ENCODE data around the gene NCOA3. TPM values are rescaled to one million over a fixed set of nuclear protein-coding genes. Genes with fewer than 3 reads are reported as not detected.

NCOA3 gene
- total RNA-seq, 1 experiment from 2014 or later = 30.2 TPM

GRCh38 chr20:47524015-47524784, 22.5 kb downstream of the NCOA3 start:
- in situ Hi-C loops (cut with HindIII; ENCODE audit: low pct_unique_long_range_greater_than_20kb, low sequenced_read_pairs) = no loop called here

GRCh38 chr20:47527004-47527800, 25.5 kb downstream of the NCOA3 start:
- in situ Hi-C loops (cut with HindIII; ENCODE audit: low pct_unique_long_range_greater_than_20kb, low sequenced_read_pairs) = no loop called here
- no peak for DNase-seq (ENCODE audit: low read depth)

More at GRCh38 chr20:47524015-47524784, 22.5 kb downstream of the NCOA3 start:
- no peak for DNase-seq (ENCODE audit: low read depth)

GRCh38 chr20:47529840-47530239, 28.2 kb downstream of the NCOA3 start:
- no peak for DNase-seq (ENCODE audit: low read depth)
- in situ Hi-C loops (cut with HindIII; ENCODE audit: low pct_unique_long_range_greater_than_20kb, low sequenced_read_pairs) = no loop called here

DNA sequence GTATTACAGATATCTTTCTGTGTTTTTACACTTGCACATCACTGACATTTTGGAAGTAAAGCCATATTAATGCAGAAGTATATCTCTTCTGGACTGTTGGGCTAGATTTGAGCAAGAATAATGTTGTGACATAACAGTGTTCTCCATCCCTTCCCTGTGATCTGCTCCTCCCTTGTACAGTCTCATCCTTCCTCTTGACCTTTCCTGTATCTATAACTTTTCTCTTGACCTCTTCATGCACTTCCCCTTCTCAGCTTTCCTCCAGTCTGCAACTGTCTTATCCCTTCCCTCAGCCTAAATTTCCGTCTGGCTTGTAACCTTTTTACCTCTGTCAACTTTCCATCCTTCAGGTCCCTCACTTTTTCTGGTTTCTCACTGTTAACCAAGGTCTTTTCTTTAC, 29.8 kb downstream of the NCOA3 start:
- in situ Hi-C loops (cut with HindIII; ENCODE audit: low pct_unique_long_range_greater_than_20kb, low sequenced_read_pairs) = no loop called here
- DNase-seq (ENCODE audit: low read depth) = no peak

- in situ Hi-C loops (cut with HindIII; ENCODE audit: low pct_unique_long_range_greater_than_20kb, low sequenced_read_pairs) = no loop called here
- no peak for DNase-seq (ENCODE audit: low read depth)
Measured at GRCh38 chr20:47532002-47532401, 30.3 kb downstream of the NCOA3 start.

DNA sequence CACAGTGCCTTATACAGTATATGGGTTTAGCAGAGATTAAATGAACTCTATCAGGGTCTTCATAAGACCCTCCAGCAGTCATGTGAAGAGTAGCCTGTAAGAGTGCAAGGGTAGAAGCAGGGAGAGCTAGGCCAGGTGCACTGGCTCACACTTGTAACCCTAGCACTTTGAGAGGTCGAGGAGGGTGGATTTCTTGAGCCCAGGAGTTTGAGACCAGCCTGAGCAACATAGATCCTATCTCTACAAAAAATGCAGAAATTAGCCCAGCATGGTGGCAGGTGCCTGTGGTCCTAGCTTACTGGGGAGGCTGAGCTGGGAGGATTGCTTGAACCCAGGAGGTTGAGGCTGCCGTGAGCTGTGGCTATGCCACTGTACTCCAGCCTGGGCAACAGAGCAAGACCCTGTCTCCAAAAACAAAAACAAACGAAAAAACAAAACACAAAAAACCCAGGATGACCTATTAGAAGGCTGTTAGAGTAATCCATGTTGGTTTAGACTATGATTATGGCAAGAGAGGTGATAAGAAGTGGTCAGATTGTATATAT, 31.9 kb downstream of the NCOA3 start:
- in situ Hi-C loops (cut with HindIII; ENCODE audit: low pct_unique_long_range_greater_than_20kb, low sequenced_read_pairs) = no loop called here
- DNase-seq (ENCODE audit: low read depth) = no peak

DNA sequence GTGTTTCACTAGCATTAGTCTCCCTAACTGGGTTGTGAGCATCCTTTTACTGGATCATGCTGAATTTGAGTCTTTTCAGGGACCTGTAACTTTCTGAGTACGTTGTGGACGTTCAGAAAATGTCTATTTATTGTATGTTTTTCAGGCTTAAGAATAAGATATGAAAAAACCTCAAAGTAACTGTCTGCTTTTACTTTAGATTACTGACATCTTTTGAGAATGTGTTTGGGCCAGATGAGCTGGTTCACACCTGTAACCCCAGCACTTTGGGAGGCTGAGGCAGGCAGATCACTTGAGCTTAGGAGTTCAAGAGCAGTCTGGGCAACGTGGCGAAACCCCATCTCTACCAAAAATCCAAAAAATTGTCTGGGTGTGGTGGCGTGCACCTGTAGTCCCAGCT, 32.7 kb downstream of the NCOA3 start:
- no peak for DNase-seq (ENCODE audit: low read depth)
- in situ Hi-C loops (cut with HindIII; ENCODE audit: low pct_unique_long_range_greater_than_20kb, low sequenced_read_pairs) = no loop called here

DNA sequence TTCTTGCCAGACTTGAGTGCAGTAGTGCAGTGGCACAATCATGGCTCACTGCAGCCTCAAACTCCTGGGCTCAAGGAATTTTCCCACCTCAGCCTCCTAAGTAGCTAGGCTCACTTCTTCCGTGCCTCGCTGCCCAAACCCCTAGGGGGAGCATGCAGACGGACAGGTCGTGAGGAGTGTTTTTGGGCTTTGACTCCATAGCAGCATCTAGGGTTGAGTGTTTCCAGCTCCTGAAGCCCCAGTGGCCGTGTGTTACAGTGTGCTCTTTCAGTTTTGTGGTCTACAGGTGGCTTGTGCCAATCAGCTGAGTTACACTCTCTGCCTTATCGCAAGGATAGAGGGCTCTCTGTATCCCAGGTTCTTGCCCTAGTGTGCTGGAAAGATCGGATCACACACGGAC, 33.4 kb downstream of the NCOA3 start:
- DNase-seq (ENCODE audit: low read depth) = no peak
- in situ Hi-C loops (cut with HindIII; ENCODE audit: low pct_unique_long_range_greater_than_20kb, low sequenced_read_pairs) = no loop called here

GRCh38 chr20:47535994-47536393, 34.3 kb downstream of the NCOA3 start:
- in situ Hi-C loops (cut with HindIII; ENCODE audit: low pct_unique_long_range_greater_than_20kb, low sequenced_read_pairs) = no loop called here

GRCh38 chr20:47540443-47541354, 39.0 kb downstream of the NCOA3 start:
- in situ Hi-C loops (cut with HindIII; ENCODE audit: low pct_unique_long_range_greater_than_20kb, low sequenced_read_pairs) = no loop called here
- peak; percentile 68 for DNase-seq (ENCODE audit: low read depth)

More at GRCh38 chr20:47535994-47536393, 34.3 kb downstream of the NCOA3 start:
- DNase-seq (ENCODE audit: low read depth) = no peak

- in situ Hi-C loops (cut with HindIII; ENCODE audit: low pct_unique_long_range_greater_than_20kb, low sequenced_read_pairs) = no loop called here
- DNase-seq (ENCODE audit: low read depth) = no peak
Measured at GRCh38 chr20:47541355-47541922, 39.8 kb downstream of the NCOA3 start.

- in situ Hi-C loops (cut with HindIII; ENCODE audit: low pct_unique_long_range_greater_than_20kb, low sequenced_read_pairs) = no loop called here
- peak; percentile 74 for DNase-seq (ENCODE audit: low read depth)
Measured at GRCh38 chr20:47543006-47543431, 41.3 kb downstream of the NCOA3 start.

GRCh38 chr20:47544240-47544639, 42.6 kb downstream of the NCOA3 start:
- in situ Hi-C loops (cut with HindIII; ENCODE audit: low pct_unique_long_range_greater_than_20kb, low sequenced_read_pairs) = no loop called here
- DNase-seq (ENCODE audit: low read depth) = peak; percentile 69

DNA sequence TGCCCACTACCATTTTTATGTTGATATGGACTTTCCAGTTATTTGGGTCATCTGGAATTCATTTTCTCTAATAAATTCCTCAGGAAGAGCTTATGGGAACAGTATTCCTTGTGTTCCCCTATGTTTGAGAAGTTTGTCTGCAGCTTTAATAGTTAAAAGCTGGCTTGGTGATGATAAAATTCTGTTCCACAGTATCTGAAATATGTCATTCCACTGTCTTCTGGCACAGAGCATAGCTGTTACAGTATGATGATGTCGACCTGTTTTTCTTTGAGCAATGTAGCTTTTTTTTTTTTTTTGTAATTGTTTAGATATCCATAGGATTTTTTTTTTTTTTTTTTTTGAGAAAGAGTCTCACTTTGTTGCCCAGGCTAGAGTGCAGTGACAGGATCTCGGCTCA, 43.2 kb downstream of the NCOA3 start:
- in situ Hi-C loops (cut with HindIII; ENCODE audit: low pct_unique_long_range_greater_than_20kb, low sequenced_read_pairs) = no loop called here
- no peak for DNase-seq (ENCODE audit: low read depth)

DNA sequence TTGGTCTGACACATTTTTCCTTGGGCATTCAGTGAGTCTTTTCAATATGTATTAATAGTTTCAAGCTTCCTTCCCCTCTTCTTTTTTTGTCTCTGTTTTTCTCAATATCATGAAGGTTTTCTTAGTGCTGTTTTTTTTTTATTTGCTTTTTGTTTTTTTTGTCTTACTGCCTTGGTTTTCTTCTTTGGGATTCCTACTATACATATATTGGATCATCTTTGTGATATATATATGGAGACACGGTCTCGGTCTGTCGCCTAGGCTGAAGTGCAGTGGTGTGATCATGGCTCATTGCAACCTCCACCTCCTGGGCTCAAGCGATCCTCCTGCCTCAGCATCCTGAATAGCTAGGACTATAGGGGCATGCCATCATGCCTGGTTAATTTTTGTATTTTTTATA, 43.8 kb downstream of the NCOA3 start:
- in situ Hi-C loops (cut with HindIII; ENCODE audit: low pct_unique_long_range_greater_than_20kb, low sequenced_read_pairs) = no loop called here
- DNase-seq (ENCODE audit: low read depth) = no peak

DNA sequence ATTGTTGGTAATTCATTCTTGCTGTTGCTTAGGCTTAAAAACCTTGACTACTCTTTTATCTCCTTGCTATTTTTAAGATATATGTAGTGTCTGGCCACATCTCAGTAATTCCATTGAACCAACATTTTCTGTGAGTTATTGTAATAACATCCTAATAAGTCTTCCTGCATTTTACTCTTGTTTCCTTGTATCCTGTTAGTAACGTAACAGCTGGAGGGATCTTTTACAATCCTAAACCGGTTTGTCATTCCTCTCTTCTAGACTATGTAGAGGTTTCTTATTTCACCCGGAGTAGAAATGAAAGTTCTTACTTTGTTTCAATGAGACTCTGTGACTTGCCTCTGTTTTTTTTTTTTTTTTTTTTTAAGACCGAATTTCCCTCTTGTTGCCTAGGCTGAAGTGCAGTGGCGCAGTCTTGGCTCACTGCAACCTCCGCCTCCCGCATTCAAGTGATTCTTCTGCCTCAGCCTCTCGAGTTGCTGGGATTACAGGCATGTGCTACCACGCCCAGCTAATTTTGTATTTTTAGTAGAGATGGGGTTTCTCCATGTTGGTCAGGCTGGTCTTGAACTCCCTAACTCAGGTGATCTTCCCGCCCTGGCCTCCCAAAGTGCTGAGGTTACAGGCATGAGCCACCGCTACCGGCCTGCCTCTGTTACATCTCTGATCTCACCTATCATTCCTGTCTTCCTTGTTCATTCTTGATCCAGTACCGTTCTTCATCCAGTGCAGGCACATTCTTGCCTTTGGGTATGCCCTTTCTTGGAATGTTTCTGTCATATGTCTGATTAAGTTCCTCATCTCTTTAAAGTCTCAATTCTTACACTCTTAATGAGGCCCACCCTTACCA, 44.7 kb downstream of the NCOA3 start:
- in situ Hi-C loops (cut with HindIII; ENCODE audit: low pct_unique_long_range_greater_than_20kb, low sequenced_read_pairs) = no loop called here
- DNase-seq (ENCODE audit: low read depth) = no peak

DNA sequence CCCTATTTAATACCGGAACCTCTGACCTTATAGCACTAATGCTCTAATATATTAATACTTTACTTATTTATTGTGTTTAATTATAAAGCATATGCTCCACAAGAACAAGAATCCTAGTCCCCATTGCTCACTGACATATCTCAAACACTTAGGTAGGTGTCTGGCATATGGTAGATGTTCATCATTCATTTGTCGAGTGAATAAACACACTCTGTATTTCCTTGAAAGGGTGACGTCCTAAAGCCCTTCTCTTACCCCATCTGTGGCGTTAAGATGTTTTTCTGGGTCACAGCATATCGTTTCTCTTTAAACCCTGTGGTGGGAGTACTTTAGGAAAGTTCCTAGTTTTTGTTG, 45.3 kb downstream of the NCOA3 start:
- DNase-seq (ENCODE audit: low read depth) = no peak
- in situ Hi-C loops (cut with HindIII; ENCODE audit: low pct_unique_long_range_greater_than_20kb, low sequenced_read_pairs) = no loop called here
